Osteocyte (in vitro differentiated cells): ENCODE data around the gene TNNC1. TPM values are rescaled to one million over a fixed set of nuclear protein-coding genes. Genes with fewer than 3 reads are reported as not detected.

ENCODE experiments used
- DNase-seq: peaks from one replicate; pipeline ENCODE4 v3.0.0; 2021; ENCODE audit warnings: mixed read lengths; ENCODE audit not compliant: unreplicated experiment; ENCODE audit errors: extremely low spot score
- H3K27ac Mint-ChIP-seq: one replicate; pipeline ENCODE4 v1.8.0; 2021; ENCODE audit warnings: mild to moderate bottlenecking, mixed read lengths; ENCODE audit not compliant: unreplicated experiment
- H3K27me3 Mint-ChIP-seq: one replicate; pipeline ENCODE4 v1.8.0; 2021; ENCODE audit warnings: mixed read lengths; ENCODE audit not compliant: unreplicated experiment
- H3K36me3 Mint-ChIP-seq: one replicate; pipeline ENCODE4 v1.8.0; 2021; ENCODE audit warnings: mixed read lengths; ENCODE audit not compliant: unreplicated experiment
- H3K4me1 Mint-ChIP-seq: one replicate; pipeline ENCODE4 v1.8.0; 2021; ENCODE audit warnings: mixed read lengths; ENCODE audit not compliant: unreplicated experiment
- H3K4me3 Mint-ChIP-seq: one replicate; pipeline ENCODE4 v1.8.0; 2021; ENCODE audit warnings: mild to moderate bottlenecking, moderate library complexity, mixed read lengths; ENCODE audit not compliant: unreplicated experiment
- H3K9me3 Mint-ChIP-seq: one replicate; pipeline ENCODE4 v1.8.0; 2021; ENCODE audit warnings: mixed read lengths; ENCODE audit not compliant: unreplicated experiment
- total RNA-seq: library from RNA; stranded (reverse); gene quantifications from 2 replicates; pipeline ENCODE4 v1.2.1, GENCODE V29; 2021
- TF ChIP-seq, protein P1 (sequence below): fragments of 200-600 bp; sonication (generic); IDR thresholded peaks from 2 replicates; pipeline ENCODE4 v1.5.0; 2021; ENCODE audit warnings: antibody characterized with exemption, mild to moderate bottlenecking, moderate library complexity

TNNC1 gene
- total RNA-seq, 1 donor from 2014 or later = not detected

DNA sequence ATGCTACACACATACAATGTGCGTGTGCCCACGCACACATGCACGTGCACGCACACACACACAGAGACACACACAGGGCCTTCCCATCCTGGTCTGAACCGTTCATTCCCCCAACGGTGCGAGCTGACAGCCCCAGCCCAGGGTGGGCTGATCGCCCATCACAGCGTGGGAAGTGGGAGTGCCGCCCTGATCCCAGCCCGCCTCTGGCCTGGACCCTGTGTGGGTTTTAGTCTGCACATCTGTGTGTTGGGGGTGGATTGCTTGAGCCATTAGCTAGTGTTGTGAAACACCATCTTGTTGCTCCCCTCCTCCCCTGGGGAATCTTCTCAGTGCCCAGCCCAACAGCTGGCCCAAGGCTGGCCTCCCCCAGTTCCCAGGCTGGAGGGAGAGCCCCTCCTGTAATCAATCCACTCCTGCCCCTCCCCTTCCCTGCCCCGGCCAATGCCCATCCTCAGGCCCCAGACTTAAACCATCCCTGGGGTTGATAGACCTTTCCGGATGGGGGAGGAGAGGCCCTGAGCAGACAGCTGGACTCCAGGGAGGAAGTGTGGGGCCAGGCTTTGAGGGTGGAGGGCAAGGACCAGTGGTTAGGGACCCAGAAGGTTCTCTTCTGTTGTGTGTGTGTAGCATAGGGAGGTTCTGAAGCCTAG, 17.2 kb downstream of the TNNC1 start:
- no peak for DNase-seq
- Mint-ChIP-seq H3K4me3 (no peak overlapping the region), H3K27ac (no peak overlapping the region), H3K4me1 (peaks cover 3% of the 10 kb centered on the region), H3K36me3 (no peaks in the 10 kb centered on the region), H3K9me3 (no peaks in the 10 kb centered on the region), H3K27me3 (peaks cover 10% of the 10 kb centered on the region)
- TF ChIP-seq, protein P1, sequence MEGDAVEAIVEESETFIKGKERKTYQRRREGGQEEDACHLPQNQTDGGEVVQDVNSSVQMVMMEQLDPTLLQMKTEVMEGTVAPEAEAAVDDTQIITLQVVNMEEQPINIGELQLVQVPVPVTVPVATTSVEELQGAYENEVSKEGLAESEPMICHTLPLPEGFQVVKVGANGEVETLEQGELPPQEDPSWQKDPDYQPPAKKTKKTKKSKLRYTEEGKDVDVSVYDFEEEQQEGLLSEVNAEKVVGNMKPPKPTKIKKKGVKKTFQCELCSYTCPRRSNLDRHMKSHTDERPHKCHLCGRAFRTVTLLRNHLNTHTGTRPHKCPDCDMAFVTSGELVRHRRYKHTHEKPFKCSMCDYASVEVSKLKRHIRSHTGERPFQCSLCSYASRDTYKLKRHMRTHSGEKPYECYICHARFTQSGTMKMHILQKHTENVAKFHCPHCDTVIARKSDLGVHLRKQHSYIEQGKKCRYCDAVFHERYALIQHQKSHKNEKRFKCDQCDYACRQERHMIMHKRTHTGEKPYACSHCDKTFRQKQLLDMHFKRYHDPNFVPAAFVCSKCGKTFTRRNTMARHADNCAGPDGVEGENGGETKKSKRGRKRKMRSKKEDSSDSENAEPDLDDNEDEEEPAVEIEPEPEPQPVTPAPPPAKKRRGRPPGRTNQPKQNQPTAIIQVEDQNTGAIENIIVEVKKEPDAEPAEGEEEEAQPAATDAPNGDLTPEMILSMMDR = no peak

DNA sequence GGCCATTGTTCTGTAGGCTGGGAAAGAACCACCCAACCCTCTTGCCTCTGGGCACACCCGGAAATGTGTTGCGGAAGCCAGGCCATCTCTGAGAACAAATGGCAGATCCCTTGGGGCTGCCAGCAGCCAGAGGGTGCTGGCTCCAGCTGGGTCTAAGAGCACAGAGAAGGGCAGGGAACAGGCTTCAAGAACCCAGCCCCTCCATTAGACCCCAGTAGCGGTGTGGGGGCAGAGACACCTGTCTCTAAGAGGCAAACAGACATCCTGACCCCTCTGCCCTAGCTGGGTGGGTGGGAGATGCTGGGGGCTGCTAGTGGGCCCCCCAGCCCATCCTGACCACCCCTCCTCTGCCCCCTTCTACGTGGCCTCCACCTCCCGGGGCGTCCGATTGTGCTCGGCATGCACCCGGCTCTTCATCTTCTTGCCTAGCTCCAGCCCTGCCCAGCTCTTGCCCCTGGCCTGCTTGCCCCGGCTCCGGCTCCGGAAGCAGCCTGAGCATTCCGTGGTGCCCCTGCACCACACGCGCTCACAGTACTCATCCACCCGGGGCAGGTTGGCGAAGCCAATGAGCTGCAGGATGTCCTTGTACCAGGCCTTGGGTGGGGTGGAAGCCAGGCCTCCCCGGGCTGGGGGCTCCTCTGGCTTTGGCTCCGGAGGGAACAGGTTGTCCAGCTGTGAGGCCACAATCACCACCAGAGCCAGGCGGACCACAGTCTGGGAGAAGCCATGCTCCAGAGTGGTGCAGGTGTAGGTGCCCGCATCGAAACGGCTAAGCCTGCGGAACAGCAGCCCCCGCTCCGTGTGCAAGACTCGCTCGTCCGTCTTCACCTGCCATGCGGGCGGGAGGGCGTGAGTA, 18.4 kb downstream of the TNNC1 start:
- DNase-seq = no peak

DNA sequence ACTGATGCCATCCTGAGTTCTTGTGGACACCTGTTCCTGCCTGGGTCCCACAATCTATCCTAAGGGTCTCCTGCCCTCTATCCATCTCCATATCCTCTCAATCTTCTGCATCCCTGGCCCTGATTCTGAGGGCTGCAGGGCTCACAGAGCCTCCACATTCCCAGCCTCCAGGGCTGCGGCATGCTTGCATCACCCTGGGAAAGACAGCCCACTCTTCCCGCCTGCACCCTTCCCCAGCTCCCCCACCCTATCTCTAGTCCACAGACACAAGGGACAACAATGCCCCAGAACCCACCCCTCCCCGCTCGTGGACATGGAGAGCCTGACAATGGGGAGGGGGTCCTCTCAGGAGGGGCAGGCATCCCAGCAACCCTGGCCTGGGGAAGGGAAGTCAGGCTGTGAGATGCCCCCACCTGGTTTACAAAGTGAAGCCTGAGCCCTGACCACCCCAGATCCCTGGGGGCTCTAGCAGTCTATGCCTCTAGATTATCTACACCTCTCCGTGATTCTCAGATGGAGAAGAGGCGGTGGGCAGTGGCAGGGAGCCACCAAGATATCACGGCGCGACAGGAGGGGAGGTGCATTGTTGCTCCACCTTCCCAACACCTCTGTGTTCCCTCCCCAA, 19.2 kb downstream of the TNNC1 start:
- H3K9me3 Mint-ChIP-seq = no peaks in the 10 kb centered on the region
- peaks cover 10% of the 10 kb centered on the region for H3K27me3 Mint-ChIP-seq
- H3K27ac Mint-ChIP-seq = no peak overlapping the region
- TF ChIP-seq, protein P1 = no peak
- no peak overlapping the region for H3K4me3 Mint-ChIP-seq
- H3K4me1 Mint-ChIP-seq = peaks cover 3% of the 10 kb centered on the region
- DNase-seq = no peak
- H3K36me3 Mint-ChIP-seq = no peaks in the 10 kb centered on the region

More for the DNA sequence above, 18.4 kb downstream of the TNNC1 start:
- peaks cover 3% of the 10 kb centered on the region for H3K4me1 Mint-ChIP-seq
- no peaks in the 10 kb centered on the region for H3K9me3 Mint-ChIP-seq
- no peak overlapping the region for H3K27ac Mint-ChIP-seq
- H3K36me3 Mint-ChIP-seq = no peaks in the 10 kb centered on the region
- H3K4me3 Mint-ChIP-seq = no peak overlapping the region
- H3K27me3 Mint-ChIP-seq = peaks cover 10% of the 10 kb centered on the region
- TF ChIP-seq, protein P1 = no peak

DNA sequence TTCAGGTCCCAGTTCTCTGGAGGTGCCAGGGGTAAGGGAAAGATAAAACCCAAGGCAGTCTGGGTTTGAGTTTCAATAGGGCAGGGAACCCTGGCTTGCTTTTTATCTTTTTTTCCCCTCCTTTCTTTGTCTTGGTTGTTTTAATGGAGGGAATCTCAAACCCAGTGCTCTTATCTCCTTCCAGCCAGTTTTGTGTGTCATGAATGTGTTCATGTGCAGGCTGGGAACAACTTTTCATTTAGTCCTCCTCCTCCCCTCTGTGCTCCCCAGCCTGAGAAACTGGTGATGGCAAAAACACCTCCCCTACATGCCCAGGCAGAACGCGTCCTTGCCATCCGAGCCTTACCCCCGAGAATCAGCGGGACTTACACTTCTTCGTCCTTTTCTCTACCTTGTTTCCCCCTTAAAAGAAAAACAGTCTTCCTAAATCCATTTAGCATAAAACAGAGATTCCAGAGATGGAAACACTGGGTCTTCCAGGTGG, 19.8 kb downstream of the TNNC1 start:
- Mint-ChIP-seq H3K27me3 (peaks cover 10% of the 10 kb centered on the region), H3K27ac (no peak overlapping the region), H3K36me3 (no peaks in the 10 kb centered on the region), H3K9me3 (no peaks in the 10 kb centered on the region), H3K4me1 (peaks cover 3% of the 10 kb centered on the region), H3K4me3 (no peak overlapping the region)
- TF ChIP-seq, protein P1 = no peak
- DNase-seq = no peak
